ENCODE data around the gene MDN1. TPM values are rescaled to one million over a fixed set of nuclear protein-coding genes. Genes with fewer than 3 reads are reported as not detected.
A peak's percentile ranks its signal among the peaks of the same experiment; 100 is the strongest.

Gene MDN1
- total RNA-seq, 2 donors from 2014 or later, result 85.4 to 145 TPM

DNA sequence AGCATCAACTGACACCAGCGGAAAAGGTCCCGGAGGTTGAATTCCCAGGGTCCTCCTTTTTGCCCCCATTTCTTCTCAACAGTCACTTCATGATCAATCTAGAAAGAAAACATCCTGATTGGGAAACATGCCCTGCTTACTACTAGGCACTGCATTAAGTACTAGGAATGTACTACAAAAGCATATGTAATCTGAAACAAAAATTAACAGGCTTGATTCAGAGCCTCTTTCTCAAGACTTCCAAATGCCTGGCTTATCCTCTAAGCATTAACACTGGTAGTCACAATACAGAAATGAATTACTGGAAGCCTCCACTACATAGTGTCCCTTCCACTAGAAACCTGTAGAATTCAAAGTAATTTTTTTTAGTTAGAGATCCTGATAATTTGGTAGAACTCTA lies 96.5 kb downstream of the MDN1 start:
- Mint-ChIP-seq H3K36me3 (ENCODE audit: low read depth) (peaks cover 87% of the 10 kb centered on the region), H3K27ac (peak overlapping the region; percentile 64), H3K27me3 (ENCODE audit: insufficient read depth) (no peaks in the 10 kb centered on the region), H3K4me3 (no peak overlapping the region), H3K9me3 (no peaks in the 10 kb centered on the region), H3K4me1 (peaks cover 2% of the 10 kb centered on the region)
- no peaks in the 10 kb centered on the region for H3K4me1 ChIP-seq (ENCODE audit: control insufficient read depth, insufficient read depth, low read length)
- TF ChIP-seq, protein P1, sequence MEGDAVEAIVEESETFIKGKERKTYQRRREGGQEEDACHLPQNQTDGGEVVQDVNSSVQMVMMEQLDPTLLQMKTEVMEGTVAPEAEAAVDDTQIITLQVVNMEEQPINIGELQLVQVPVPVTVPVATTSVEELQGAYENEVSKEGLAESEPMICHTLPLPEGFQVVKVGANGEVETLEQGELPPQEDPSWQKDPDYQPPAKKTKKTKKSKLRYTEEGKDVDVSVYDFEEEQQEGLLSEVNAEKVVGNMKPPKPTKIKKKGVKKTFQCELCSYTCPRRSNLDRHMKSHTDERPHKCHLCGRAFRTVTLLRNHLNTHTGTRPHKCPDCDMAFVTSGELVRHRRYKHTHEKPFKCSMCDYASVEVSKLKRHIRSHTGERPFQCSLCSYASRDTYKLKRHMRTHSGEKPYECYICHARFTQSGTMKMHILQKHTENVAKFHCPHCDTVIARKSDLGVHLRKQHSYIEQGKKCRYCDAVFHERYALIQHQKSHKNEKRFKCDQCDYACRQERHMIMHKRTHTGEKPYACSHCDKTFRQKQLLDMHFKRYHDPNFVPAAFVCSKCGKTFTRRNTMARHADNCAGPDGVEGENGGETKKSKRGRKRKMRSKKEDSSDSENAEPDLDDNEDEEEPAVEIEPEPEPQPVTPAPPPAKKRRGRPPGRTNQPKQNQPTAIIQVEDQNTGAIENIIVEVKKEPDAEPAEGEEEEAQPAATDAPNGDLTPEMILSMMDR (conservative IDR thresholded peaks at IDR 0.05), result no peak
- peaks cover 94% of the 10 kb centered on the region for H3K36me3 ChIP-seq (ENCODE audit: control insufficient read depth, insufficient read depth, low read length)
- no peak overlapping the region for H3K9ac ChIP-seq (ENCODE audit: extremely low read depth, low read length, poor library complexity, severe bottlenecking)
- H3K4me3 ChIP-seq (ENCODE audit: low read length), result no peak overlapping the region
- H3K9me3 ChIP-seq (ENCODE audit: control insufficient read depth, low read length), result no peaks in the 10 kb centered on the region
- H3K27me3 ChIP-seq (ENCODE audit: control insufficient read depth, insufficient read depth, low read length, poor library complexity, severe bottlenecking), result no peaks in the 10 kb centered on the region
- no peak overlapping the region for H3K27ac ChIP-seq (ENCODE audit: low read depth, low read length)
- DNase-seq, result no peak
- WGBS, 2 experiments (ENCODE audit: insufficient coverage in 1 of 2, insufficient read length in 1 of 2), result 94 to 100% methylated on average over 2 of the region's 2 CpGs

DNA sequence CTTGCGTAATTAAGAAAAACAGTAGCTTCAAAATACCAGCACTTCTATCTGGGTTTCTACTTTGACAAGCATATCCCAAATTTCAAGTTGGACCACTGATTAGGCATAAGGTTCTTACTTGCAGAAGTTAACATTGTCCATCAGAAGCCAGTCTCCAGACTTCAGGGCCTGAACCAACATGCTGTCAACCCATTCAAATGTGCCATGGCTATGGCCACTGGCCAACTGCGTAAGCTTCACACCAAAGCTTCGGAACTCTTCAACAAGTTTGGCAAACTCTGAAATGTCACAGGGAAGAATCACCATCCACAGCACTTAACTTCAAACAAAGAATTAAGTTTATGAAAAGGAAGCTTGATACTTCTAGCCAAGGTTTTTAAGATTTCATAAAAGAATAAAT lies 103.1 kb downstream of the MDN1 start:
- 94 to 100% methylated on average over 2 to 3 of the region's 3 CpGs for WGBS, 2 experiments (ENCODE audit: insufficient coverage in 1 of 2, insufficient read length in 1 of 2)
- no peaks in the 10 kb centered on the region for H3K4me1 ChIP-seq (ENCODE audit: control insufficient read depth, insufficient read depth, low read length)
- peaks cover 96% of the 10 kb centered on the region for H3K36me3 ChIP-seq (ENCODE audit: control insufficient read depth, insufficient read depth, low read length)
- no peaks in the 10 kb centered on the region for H3K27me3 ChIP-seq (ENCODE audit: control insufficient read depth, insufficient read depth, low read length, poor library complexity, severe bottlenecking)
- peaks cover 83% of the 10 kb centered on the region for H3K36me3 Mint-ChIP-seq (ENCODE audit: low read depth)
- no peaks in the 10 kb centered on the region for H3K4me1 Mint-ChIP-seq
- DNase-seq, result no peak
- no peak overlapping the region for H3K9ac ChIP-seq (ENCODE audit: extremely low read depth, low read length, poor library complexity, severe bottlenecking)
- TF ChIP-seq, protein P1 (conservative IDR thresholded peaks at IDR 0.05), result no peak
- no peaks in the 10 kb centered on the region for H3K27me3 Mint-ChIP-seq (ENCODE audit: insufficient read depth)
- H3K27ac Mint-ChIP-seq, result no peak overlapping the region
- no peak overlapping the region for H3K4me3 Mint-ChIP-seq
- H3K9me3 ChIP-seq (ENCODE audit: control insufficient read depth, low read length), result no peaks in the 10 kb centered on the region
- no peaks in the 10 kb centered on the region for H3K9me3 Mint-ChIP-seq
- H3K4me3 ChIP-seq (ENCODE audit: low read length), result no peak overlapping the region
- H3K27ac ChIP-seq (ENCODE audit: low read depth, low read length), result no peak overlapping the region

DNA sequence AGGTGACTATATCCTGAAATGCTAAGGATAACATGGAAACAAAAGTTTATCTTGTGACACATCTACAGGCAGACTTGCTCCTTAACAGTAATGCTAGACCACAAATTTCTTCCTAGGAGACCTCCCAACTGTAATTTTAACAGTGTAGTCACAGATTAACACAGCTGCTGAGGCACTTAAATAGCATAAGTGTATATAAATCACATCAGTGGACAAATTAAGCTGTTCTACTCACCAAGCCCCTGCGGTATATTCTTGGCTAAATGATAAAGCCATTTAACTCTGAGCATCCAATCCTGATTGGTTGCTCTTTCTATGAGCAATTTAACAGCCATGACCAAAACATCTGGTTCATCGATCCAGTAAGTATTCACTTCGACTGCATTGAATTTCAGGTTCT lies 107.8 kb downstream of the MDN1 start:
- WGBS, 2 experiments (ENCODE audit: insufficient coverage in 1 of 2, insufficient read length in 1 of 2), result 93 to 98% methylated on average over 3 of the region's 3 CpGs
- peaks cover 85% of the 10 kb centered on the region for H3K36me3 Mint-ChIP-seq (ENCODE audit: low read depth)
- no peaks in the 10 kb centered on the region for H3K4me1 Mint-ChIP-seq
- H3K4me3 Mint-ChIP-seq, result no peak overlapping the region
- no peak overlapping the region for H3K9ac ChIP-seq (ENCODE audit: extremely low read depth, low read length, poor library complexity, severe bottlenecking)
- H3K9me3 ChIP-seq (ENCODE audit: control insufficient read depth, low read length), result no peaks in the 10 kb centered on the region
- no peak overlapping the region for H3K4me3 ChIP-seq (ENCODE audit: low read length)
- no peak overlapping the region for H3K27ac ChIP-seq (ENCODE audit: low read depth, low read length)
- no peaks in the 10 kb centered on the region for H3K27me3 Mint-ChIP-seq (ENCODE audit: insufficient read depth)
- H3K36me3 ChIP-seq (ENCODE audit: control insufficient read depth, insufficient read depth, low read length), result peaks cover 96% of the 10 kb centered on the region
- H3K27ac Mint-ChIP-seq, result no peak overlapping the region
- no peak for DNase-seq
- H3K27me3 ChIP-seq (ENCODE audit: control insufficient read depth, insufficient read depth, low read length, poor library complexity, severe bottlenecking), result no peaks in the 10 kb centered on the region
- no peaks in the 10 kb centered on the region for H3K9me3 Mint-ChIP-seq
- TF ChIP-seq, protein P1 (conservative IDR thresholded peaks at IDR 0.05), result no peak
- no peaks in the 10 kb centered on the region for H3K4me1 ChIP-seq (ENCODE audit: control insufficient read depth, insufficient read depth, low read length)
